Activated gamma-delta T cell treated with Interleukin-2 at 50 U/mL for 16 hours (primary cell): ENCODE data around the gene SLC12A7.
"Not testable (repeated sequence)": the region's sequence is repeated elsewhere in the genome, so short reads cannot be mapped to it uniquely, and the experiment has no call there.

Experiments used
- DNase-seq: peaks from one replicate; pipeline ENCODE4 v3.0.0-alpha.2; 2020

SLC12A7 gene

GRCh38 chr5:1003296-1003937 lies 108.4 kb downstream of the SLC12A7 start:
- DNase-seq: no peak

GRCh38 chr5:1002836-1003235 lies 109.0 kb downstream of the SLC12A7 start:
- DNase-seq: no peak

GRCh38 chr5:1002271-1002546 lies 109.7 kb downstream of the SLC12A7 start:
- no peak for DNase-seq

GRCh38 chr5:1001406-1002270 lies 110.2 kb downstream of the SLC12A7 start:
- no peak for DNase-seq

GRCh38 chr5:1000831-1001230 lies 111.0 kb downstream of the SLC12A7 start:
- not testable (repeated sequence) for DNase-seq
